ENCODE results near the gene IER5. TPM values are rescaled to one million over a fixed set of nuclear protein-coding genes. Genes with fewer than 3 reads are reported as not detected.

IER5 gene
- total RNA-seq, 1 experiment from 2014 or later: 18.2 TPM

GRCh38 chr1:181119093-181119989 is 30.8 kb downstream of the IER5 start:
- Mint-ChIP-seq H3K27me3 (ENCODE audit: low read depth) (no peaks in the 10 kb centered on the region), H3K36me3 (no peaks in the 10 kb centered on the region), H3K4me3 (no peak overlapping the region), H3K9me3 (no peaks in the 10 kb centered on the region), H3K4me1 (peaks cover 20% of the 10 kb centered on the region), H3K27ac (no peak overlapping the region)
- TF ChIP-seq PRRX2 (CRISPR knock-in tag; IDR thresholded peaks at IDR 0.05) (no peak), AFF4 (CRISPR knock-in tag; IDR thresholded peaks at IDR 0.05; ENCODE audit: borderline replicate concordance) (no peak), JUN (CRISPR knock-in tag; IDR thresholded peaks at IDR 0.05) (no peak), TEAD1 (CRISPR knock-in tag; IDR thresholded peaks at IDR 0.05) (no peak), FOXK1 (CRISPR knock-in tag; IDR thresholded peaks at IDR 0.05) (no peak), MXD4 (CRISPR knock-in tag; IDR thresholded peaks at IDR 0.05; ENCODE audit: borderline replicate concordance) (no peak)
- DNase-seq (ENCODE audit: low spot score) (no peak), ATAC-seq (no peak)
- ChIA-PET CTCF (interaction anchor here (0.5 to 1.3 kb wide), 2 partner anchors 16 to 70 kb away, joined by 3 to 5 read pairs; no protein-coding TSS in a partner anchor), POLR2A (no interaction called here)

- Mint-ChIP-seq H3K27me3 (ENCODE audit: low read depth) (no peaks in the 10 kb centered on the region), H3K4me3 (no peak overlapping the region), H3K4me1 (peaks cover 15% of the 10 kb centered on the region), H3K27ac (no peak overlapping the region; the same call in 1 of the 2 replicates), H3K36me3 (no peaks in the 10 kb centered on the region), H3K9me3 (no peaks in the 10 kb centered on the region)
- no peak for ATAC-seq
- CTCF ChIA-PET: interaction anchor here (0.9 kb wide), 1 partner anchor 21 kb away, joined by 3 read pairs; no protein-coding TSS in a partner anchor
- POLR2A ChIA-PET: no interaction called here
- no peak for DNase-seq (ENCODE audit: low spot score)
- TF ChIP-seq ZNF423 (CRISPR knock-in tag; IDR thresholded peaks at IDR 0.05) (no peak), PREB (CRISPR knock-in tag; IDR thresholded peaks at IDR 0.05; ENCODE audit: borderline replicate concordance) (no peak), IRF1 (CRISPR knock-in tag; IDR thresholded peaks at IDR 0.05) (no peak), CBFB (CRISPR knock-in tag; IDR thresholded peaks at IDR 0.05; ENCODE audit: low read depth) (no peak), AFF4 (CRISPR knock-in tag; IDR thresholded peaks at IDR 0.05; ENCODE audit: borderline replicate concordance) (no peak), ZNF425 (CRISPR knock-in tag; conservative IDR thresholded peaks at IDR 0.05) (no peak), GABPB1 (CRISPR knock-in tag; IDR thresholded peaks at IDR 0.05) (no peak), ZNF532 (CRISPR knock-in tag; IDR thresholded peaks at IDR 0.05; ENCODE audit: borderline replicate concordance) (no peak), ZNF138 (CRISPR knock-in tag; conservative IDR thresholded peaks at IDR 0.05) (no peak), ZNF396 (CRISPR knock-in tag; IDR thresholded peaks at IDR 0.05; ENCODE audit: borderline replicate concordance) (no peak), MXD4 (CRISPR knock-in tag; IDR thresholded peaks at IDR 0.05; ENCODE audit: borderline replicate concordance) (no peak), JAZF1 (CRISPR knock-in tag; IDR thresholded peaks at IDR 0.05) (no peak), OVOL2 (CRISPR knock-in tag; IDR thresholded peaks at IDR 0.05; ENCODE audit: borderline replicate concordance) (no peak)
Measured at GRCh38 chr1:181120924-181121323, 32.4 kb downstream of the IER5 start.
